AG09319 (cell line): ENCODE results near the gene RAB40B.

ENCODE experiments used
- DNase-seq: peaks from one replicate; pipeline ENCODE4 v3.0.0-alpha.2; 2010; ENCODE audit warnings: low read depth; ENCODE audit errors: extremely low read depth
- TF ChIP-seq, protein P1 (sequence below): IDR thresholded peaks from 2 replicates; pipeline ENCODE4 v1.5.1; 2011; ENCODE audit warnings: low read depth, mild to moderate bottlenecking, inconsistent platforms, low read length, moderate library complexity

The RAB40B gene

DNA sequence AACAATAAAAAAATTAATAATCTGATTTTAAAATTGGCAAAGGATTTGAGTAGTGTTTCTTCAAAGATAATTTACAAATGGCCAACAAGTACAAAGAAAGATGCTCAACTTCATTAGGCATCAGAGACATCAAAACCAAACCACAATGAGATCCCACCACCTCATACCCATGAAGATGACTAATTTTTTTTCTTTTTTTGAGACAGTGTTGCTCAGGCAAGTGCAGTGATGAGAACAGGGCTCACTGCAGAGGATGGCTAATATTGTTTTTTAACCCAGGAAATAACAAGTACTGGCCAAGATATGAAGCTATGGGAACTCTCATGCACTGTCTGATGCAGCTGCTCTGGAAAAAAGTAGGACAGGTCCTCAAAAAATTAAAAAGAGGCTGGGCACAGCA lies 65.2 kb downstream of the RAB40B start:
- no peak for DNase-seq

DNA sequence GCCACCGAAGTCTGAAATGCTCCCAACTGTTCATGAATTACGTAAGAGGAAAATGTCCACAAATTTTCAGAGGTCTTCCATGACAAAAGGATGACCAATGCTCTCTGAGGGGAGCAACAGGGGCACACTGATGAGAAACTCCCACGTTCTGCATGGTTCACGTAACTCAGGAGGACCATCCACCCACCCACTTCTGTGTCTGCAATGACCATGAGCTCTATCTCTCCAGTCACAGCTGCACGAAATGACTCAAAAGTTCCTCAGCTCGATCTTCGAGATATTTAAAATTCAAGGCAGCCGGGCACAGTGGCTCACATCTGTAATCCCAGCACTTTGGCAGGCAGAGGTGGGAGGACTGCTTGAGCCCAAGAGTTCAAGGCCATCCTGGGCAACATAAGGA lies 66.0 kb downstream of the RAB40B start:
- DNase-seq, result no peak
- TF ChIP-seq, protein P1, sequence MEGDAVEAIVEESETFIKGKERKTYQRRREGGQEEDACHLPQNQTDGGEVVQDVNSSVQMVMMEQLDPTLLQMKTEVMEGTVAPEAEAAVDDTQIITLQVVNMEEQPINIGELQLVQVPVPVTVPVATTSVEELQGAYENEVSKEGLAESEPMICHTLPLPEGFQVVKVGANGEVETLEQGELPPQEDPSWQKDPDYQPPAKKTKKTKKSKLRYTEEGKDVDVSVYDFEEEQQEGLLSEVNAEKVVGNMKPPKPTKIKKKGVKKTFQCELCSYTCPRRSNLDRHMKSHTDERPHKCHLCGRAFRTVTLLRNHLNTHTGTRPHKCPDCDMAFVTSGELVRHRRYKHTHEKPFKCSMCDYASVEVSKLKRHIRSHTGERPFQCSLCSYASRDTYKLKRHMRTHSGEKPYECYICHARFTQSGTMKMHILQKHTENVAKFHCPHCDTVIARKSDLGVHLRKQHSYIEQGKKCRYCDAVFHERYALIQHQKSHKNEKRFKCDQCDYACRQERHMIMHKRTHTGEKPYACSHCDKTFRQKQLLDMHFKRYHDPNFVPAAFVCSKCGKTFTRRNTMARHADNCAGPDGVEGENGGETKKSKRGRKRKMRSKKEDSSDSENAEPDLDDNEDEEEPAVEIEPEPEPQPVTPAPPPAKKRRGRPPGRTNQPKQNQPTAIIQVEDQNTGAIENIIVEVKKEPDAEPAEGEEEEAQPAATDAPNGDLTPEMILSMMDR, result no peak

More for the DNA sequence above, 65.2 kb downstream of the RAB40B start:
- TF ChIP-seq, protein P1, result no peak

DNA sequence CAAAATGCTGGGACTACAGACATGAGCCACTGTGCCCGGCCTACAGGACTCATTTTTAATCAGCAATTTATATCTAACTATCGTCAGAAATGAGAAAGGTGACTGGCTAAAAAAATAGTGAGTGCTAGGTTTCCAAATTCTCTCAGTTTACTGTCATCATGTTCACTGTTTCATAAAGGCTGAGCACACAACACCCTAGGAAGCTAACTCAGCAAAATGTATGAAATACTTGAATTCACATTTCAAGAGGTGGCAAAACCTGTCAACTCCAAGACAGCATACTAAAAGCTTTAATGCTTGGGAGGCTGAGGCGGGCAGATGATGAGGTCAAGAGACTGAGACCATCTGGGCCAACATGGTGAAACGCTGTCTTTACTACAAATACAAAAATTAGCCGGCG lies 67.0 kb downstream of the RAB40B start:
- TF ChIP-seq, protein P1, result no peak
- no peak for DNase-seq

DNA sequence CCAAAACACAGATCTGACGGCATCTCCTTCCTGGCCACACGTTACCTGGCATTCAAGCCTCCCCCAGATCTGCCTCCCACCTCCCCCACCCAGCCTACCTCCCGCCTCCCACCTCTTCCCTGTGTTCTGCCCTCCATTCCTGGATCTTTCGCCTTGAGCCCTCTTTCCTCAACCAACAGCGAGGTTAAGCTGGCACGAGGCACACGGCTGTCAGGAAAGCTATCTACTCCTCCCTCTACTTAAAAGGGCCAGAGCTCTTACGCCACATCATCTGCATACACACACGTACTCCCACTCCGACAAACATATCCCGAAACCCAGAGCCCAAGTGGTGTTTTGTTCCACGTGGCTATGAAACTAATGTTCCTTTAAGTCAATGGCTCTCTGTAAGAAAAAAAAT lies 68.3 kb downstream of the RAB40B start:
- DNase-seq, result no peak
- TF ChIP-seq, protein P1, result no peak

DNA sequence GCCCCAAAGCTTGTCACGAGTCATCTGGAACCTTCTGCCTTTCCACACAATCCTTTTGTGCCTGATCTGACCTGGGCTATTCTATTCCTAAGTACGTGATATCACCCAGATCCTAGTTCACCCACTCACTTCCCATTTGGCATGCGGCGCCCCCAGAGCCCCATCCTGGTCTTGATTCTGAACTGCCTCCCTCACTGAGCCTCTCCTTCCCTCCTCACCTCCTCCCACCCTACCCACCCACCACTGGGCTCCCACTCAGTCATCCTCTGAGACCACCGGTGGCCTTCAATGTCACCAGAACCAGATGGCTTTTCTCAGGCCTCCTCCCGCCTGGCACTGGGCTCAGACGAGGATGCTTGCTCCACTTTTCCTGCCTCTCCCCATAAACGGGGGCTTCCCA lies 68.8 kb downstream of the RAB40B start:
- DNase-seq, result no peak
- TF ChIP-seq, protein P1, result no peak

DNA sequence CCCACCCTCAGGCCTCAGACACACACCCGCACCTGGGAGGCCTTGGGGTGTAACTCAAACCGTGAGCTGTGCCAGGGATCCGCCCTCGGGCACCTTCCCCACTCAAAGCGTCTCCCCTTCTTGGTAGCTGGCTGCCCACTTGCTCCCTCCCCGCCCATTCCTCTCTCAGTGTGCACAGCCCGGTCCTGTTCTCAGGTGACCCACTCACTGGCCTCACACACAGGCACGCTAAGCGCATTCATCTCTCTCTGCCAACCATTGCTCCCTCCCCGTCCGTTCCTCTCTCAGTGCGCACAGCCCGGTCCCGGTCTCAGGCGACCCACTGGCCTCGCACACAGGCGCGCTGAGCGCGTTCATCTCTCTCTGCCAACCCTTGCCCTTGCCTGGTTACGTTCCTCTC lies 71.1 kb downstream of the RAB40B start:
- TF ChIP-seq, protein P1, result no peak
- no peak for DNase-seq

DNA sequence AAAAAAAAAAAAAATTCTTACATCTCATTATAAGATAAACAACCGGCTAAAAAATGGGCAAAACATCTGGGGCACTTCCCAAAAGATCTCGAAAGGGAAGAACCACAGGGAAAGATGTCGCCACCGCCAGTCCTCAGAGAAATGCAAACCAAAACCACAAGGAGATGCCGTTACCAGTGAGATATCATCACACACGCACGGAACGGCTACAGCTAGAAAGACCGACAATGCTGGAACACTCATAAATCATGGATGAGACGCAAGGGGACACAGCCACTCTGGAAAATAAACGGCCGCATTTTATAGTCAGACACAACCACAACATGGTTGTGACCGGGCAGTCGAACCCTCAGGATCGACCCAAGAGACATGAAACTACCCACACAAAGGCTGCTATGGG lies 74.8 kb downstream of the RAB40B start:
- no peak for DNase-seq
- TF ChIP-seq, protein P1, result no peak
